Mesodermal cell (in vitro differentiated cells): ENCODE measurements around the gene STAC3.

ENCODE experiments used
- H3K27ac ChIP-seq: 2 replicates; pipeline ENCODE4 v1.7.0; 2013; ENCODE audit warnings: mild to moderate bottlenecking, low read depth, low read length, moderate library complexity; ENCODE audit not compliant: severe bottlenecking
- H3K36me3 ChIP-seq: 2 replicates; pipeline ENCODE4 v1.7.1; 2013; ENCODE audit warnings: mild to moderate bottlenecking, low read length, moderate library complexity; ENCODE audit not compliant: control insufficient read depth, insufficient read depth
- H3K4me1 ChIP-seq: one replicate; pipeline ENCODE4 v1.7.1; 2013; ENCODE audit warnings: mild to moderate bottlenecking, low read length; ENCODE audit not compliant: insufficient read depth, control insufficient read depth, poor library complexity, severe bottlenecking
- H3K4me3 ChIP-seq: 2 replicates; pipeline ENCODE4 v1.7.0; 2013; ENCODE audit warnings: low read length, control low read depth, mild to moderate bottlenecking; ENCODE audit not compliant: insufficient read depth, poor library complexity, severe bottlenecking; ENCODE audit errors: extremely low read depth
- H3K9me3 ChIP-seq: 2 replicates; pipeline ENCODE4 v1.7.1; 2013; ENCODE audit warnings: mild to moderate bottlenecking, low read length, moderate library complexity; ENCODE audit not compliant: control insufficient read depth
- WGBS, 2 experiments: methylation state at CpG; one replicate each; pipeline ENCODE4 v1.1.5; 2013; ENCODE audit warnings: missing lambda C conversion rate in 2 of 2; ENCODE audit not compliant: insufficient coverage in 2 of 2; 5-methylcytosine and 5-hydroxymethylcytosine counted together

Gene STAC3

GRCh38 chr12:57272337-57273151 lies 21.6 kb upstream of the STAC3 start:
- Histone ChIP-seq H3K9me3 (no peaks in the 10 kb centered on the region), H3K4me3 (no peak overlapping the region), H3K27ac (peak overlapping the region; percentile 53), H3K36me3 (peaks cover 27% of the 10 kb centered on the region), H3K4me1 (peaks cover 15% of the 10 kb centered on the region)
- WGBS, 2 experiments, result 82 to 93% methylated on average over 4 to 6 of the region's 7 CpGs

- WGBS, 2 experiments, result no CpG with 5 or more reads among the region's 1 CpG
- Histone ChIP-seq H3K27ac (no peak overlapping the region), H3K9me3 (no peaks in the 10 kb centered on the region), H3K4me3 (no peak overlapping the region), H3K36me3 (peaks cover 36% of the 10 kb centered on the region), H3K4me1 (peaks cover 15% of the 10 kb centered on the region)
Measured at GRCh38 chr12:57270966-57271470, 20.0 kb upstream of the STAC3 start.

- Histone ChIP-seq H3K4me1 (peaks cover 11% of the 10 kb centered on the region), H3K9me3 (no peaks in the 10 kb centered on the region), H3K27ac (no peak overlapping the region), H3K36me3 (peaks cover 40% of the 10 kb centered on the region), H3K4me3 (no peak overlapping the region)
- 79 to 89% methylated on average over 5 of the region's 7 CpGs for WGBS, 2 experiments
Measured at GRCh38 chr12:57268264-57268663, 17.3 kb upstream of the STAC3 start.

GRCh38 chr12:57266681-57267080 lies 15.7 kb upstream of the STAC3 start:
- H3K27ac ChIP-seq, result no peak overlapping the region
- H3K4me1 ChIP-seq, result no peaks in the 10 kb centered on the region

DNA sequence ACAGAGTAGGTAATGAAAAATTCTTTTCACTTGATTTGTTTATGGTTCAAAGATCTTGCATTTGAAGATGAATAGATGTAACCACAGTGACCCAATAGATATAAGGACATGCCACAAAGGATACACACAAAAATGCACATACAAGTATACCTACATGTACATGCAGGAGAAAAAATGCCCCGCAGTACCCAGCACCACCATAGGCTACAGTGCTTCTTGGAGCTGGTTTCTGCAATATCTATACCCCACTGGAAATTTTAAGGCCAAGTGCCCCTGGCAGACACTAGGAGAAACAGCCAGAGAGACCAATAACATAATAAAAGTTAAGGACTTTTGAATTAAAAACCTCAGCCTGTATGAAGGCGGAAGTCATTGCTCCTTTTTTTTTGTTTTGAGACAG lies 12.1 kb upstream of the STAC3 start:
- H3K4me1 ChIP-seq, result peaks cover 3% of the 10 kb centered on the region
- WGBS, 2 experiments, result 86 to 100% methylated on average over 1 to 2 of the region's 2 CpGs
- peaks cover 33% of the 10 kb centered on the region for H3K36me3 ChIP-seq
- no peak overlapping the region for H3K4me3 ChIP-seq
- no peaks in the 10 kb centered on the region for H3K9me3 ChIP-seq
- H3K27ac ChIP-seq, result no peak overlapping the region

More at GRCh38 chr12:57266681-57267080, 15.7 kb upstream of the STAC3 start:
- Histone ChIP-seq H3K9me3 (no peaks in the 10 kb centered on the region), H3K4me3 (no peak overlapping the region), H3K36me3 (peaks cover 44% of the 10 kb centered on the region)

DNA sequence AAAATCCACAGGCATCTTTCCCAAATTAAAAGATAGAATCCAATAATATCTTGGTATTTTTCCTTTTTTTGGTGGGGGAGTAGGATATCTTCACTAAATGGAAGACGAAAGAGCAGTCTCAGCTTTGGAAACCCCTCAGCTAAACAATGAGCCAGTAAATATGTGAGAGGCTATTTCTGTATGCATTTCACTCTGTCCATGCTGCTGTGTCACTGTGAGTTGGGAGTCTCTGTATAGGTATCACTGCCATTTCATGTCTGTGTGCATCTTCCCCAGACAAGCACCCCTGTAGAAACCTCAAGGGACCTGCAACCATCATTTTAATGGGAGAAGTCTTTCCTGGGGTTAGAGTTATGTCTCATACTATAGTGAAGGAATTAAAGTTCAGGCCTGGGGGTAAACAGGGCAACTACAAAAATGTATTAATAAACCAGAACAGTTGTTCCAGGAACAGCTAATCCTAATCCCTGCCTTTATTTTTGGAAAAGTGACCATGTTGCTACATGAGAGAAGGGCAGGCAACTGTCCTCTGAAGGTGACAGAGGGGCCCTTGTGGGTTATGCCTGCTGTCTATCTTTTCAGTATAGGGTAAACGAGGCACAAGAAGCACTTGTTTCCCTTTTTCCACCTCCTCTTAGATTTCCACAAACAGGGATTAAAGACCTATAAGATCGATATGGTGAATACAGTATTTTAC lies 11.3 kb upstream of the STAC3 start:
- WGBS, 2 experiments, result 100% methylated on average over 1 of the region's 3 CpGs; no CpG with 5 or more reads in 1 of the 2 experiments
- Histone ChIP-seq H3K4me1 (peaks cover 3% of the 10 kb centered on the region), H3K36me3 (peaks cover 33% of the 10 kb centered on the region), H3K27ac (no peak overlapping the region), H3K9me3 (no peaks in the 10 kb centered on the region), H3K4me3 (no peak overlapping the region)

GRCh38 chr12:57261428-57261865 lies 10.5 kb upstream of the STAC3 start:
- Histone ChIP-seq H3K9me3 (no peaks in the 10 kb centered on the region), H3K4me1 (peaks cover 3% of the 10 kb centered on the region), H3K27ac (no peak overlapping the region), H3K4me3 (no peak overlapping the region), H3K36me3 (peaks cover 33% of the 10 kb centered on the region)
- no CpG with 5 or more reads among the region's 2 CpGs for WGBS, 2 experiments

DNA sequence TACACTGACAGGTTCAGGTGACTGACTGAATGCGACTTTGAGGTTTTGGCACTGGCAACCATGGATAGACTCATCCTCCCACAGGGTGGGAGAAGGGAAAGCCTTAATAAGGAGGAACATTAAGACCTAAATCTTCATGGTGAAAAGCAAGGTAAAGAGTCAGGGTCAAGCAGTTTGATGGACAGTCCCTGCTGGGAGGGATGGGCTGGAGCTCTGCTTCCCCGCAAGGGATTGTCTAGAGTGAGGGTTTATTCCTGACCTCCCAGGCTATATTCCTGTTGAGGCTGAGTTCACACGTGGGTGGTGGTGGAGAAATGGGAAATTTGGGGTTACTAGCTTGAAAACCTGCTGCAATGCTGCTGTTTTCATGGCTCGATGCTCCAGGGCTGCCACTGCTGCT lies 9.4 kb upstream of the STAC3 start:
- Histone ChIP-seq H3K27ac (no peak overlapping the region), H3K4me3 (no peak overlapping the region), H3K36me3 (peaks cover 38% of the 10 kb centered on the region), H3K9me3 (no peaks in the 10 kb centered on the region), H3K4me1 (peaks cover 7% of the 10 kb centered on the region)
- 67 to 85% methylated on average over 3 of the region's 4 CpGs for WGBS, 2 experiments

DNA sequence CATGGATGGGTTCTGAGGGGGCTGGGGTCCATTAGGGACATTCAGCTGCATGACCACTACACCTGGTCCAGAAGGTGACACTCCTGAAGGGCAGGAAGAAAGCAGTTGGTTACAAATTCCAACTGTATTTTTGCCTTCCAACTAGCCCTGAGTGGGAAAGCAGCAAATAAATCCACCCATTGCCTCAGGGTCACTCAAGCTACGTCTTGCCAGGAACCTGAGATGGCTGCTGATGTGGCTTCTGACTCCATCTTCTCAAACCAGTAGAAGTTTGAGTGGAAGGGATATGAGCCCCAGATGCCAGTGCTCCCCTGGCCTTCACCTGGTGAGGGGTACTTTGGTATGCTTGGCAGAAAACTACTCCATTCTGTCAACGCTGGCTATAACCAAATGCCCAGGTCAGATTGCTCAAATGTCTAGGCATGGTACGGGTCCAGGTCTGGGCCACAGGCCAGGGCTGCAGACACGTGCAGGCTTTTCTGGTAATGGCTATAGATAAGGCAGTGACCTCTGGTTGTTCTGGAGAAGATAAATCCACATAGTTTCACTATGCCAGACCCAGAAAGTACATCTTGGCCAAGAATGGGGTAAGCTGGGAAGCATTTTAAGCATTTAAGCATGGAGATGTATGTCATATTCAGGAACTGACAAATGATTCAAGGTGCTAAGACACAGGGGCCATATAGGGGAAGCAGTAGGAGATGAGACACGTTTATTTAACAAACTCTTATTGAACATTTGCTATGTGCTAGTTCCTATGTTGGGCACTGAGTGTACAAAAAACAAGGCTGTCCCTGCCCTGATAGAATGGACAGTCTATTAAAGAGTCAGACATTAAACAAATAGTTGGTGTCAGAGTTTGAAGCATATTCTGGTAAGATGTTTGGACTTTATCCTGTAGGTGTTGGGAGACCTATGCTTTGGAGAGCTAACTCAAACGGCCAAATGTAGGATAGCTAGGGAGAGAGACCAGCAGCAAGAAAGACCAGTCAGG lies 8.3 kb upstream of the STAC3 start:
- 82 to 90% methylated on average over 5 of the region's 6 CpGs for WGBS, 2 experiments
- peaks cover 34% of the 10 kb centered on the region for H3K36me3 ChIP-seq
- no peak overlapping the region for H3K4me3 ChIP-seq
- no peak overlapping the region for H3K27ac ChIP-seq
- H3K4me1 ChIP-seq, result peaks cover 9% of the 10 kb centered on the region
- no peaks in the 10 kb centered on the region for H3K9me3 ChIP-seq

DNA sequence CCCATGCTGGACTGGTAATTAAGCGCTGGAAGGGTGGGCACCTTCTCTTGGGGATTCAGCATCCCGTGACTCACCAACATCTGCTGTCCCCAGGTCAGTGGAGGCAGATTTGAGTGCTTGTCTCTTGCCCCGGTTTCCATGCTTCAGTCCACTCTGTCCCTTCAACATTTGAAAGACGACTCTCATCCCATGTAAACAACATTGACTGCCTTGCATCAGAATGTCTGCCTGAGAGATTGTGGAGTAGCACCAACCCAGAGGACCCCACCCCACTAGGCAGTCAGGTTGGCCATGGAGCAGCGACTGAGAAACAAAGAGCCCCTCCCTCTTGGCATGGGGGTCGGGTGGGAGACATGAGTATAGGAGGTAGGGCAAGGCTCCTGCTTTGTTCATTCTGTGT lies 4.9 kb upstream of the STAC3 start:
- Histone ChIP-seq H3K27ac (no peak overlapping the region), H3K9me3 (no peaks in the 10 kb centered on the region), H3K36me3 (peaks cover 33% of the 10 kb centered on the region), H3K4me3 (no peak overlapping the region), H3K4me1 (peaks cover 7% of the 10 kb centered on the region)
- 96 to 100% methylated on average over 4 of the region's 6 CpGs for WGBS, 2 experiments
